ENCODE data around the gene TRIM29. TPM values are rescaled to one million over a fixed set of nuclear protein-coding genes. Genes with fewer than 3 reads are reported as not detected.
A peak's percentile ranks its signal among the peaks of the same experiment; 100 is the strongest.

The TRIM29 gene
- total RNA-seq, 1 experiment from 2014 or later: not detected

- H3K9me3 ChIP-seq (ENCODE audit: control insufficient read depth, low read depth, low read length): no peaks in the 10 kb centered on the region
- peaks cover 10 to 16% of the 10 kb centered on the region in 2 experiments for H3K4me1 Mint-ChIP-seq
- H2BK15ac ChIP-seq (ENCODE audit: low read depth, low read length): no peak overlapping the region
- no peak overlapping the region for H2BK120ac ChIP-seq (ENCODE audit: low read depth, low read length, poor library complexity, severe bottlenecking)
- no peaks in the 10 kb centered on the region for H3K27me3 ChIP-seq (ENCODE audit: insufficient read depth, low read length)
- no peaks in the 10 kb centered on the region for H3K79me2 ChIP-seq (ENCODE audit: insufficient read depth, low read length)
- no peak overlapping the region for H4K5ac ChIP-seq (ENCODE audit: insufficient read length, low read depth, low read length)
- no CpG with 5 or more reads among the region's 5 CpGs for WGBS (ENCODE audit: extremely low coverage, insufficient read length, low lambda C conversion rate)
- H3K23ac ChIP-seq (ENCODE audit: insufficient read length, low read depth, low read length): no peak overlapping the region
- no peak overlapping the region for H2BK20ac ChIP-seq (ENCODE audit: low read depth, low read length, poor library complexity, severe bottlenecking)
- H3T11ph ChIP-seq (ENCODE audit: low read length): no peak overlapping the region
- H2AFZ ChIP-seq (ENCODE audit: low read length): no peak overlapping the region
- H3K27ac ChIP-seq (ENCODE audit: insufficient read length, low read depth, low read length): no peak overlapping the region
- H3K36me3 Mint-ChIP-seq (ENCODE audit: insufficient read depth in 1 of 3, low read depth in 3 of 3): no peaks in the 10 kb centered on the region; a peak in 1 of 7 replicates
- H3K4me3 Mint-ChIP-seq: no peak overlapping the region
- TF ChIP-seq, protein P1, sequence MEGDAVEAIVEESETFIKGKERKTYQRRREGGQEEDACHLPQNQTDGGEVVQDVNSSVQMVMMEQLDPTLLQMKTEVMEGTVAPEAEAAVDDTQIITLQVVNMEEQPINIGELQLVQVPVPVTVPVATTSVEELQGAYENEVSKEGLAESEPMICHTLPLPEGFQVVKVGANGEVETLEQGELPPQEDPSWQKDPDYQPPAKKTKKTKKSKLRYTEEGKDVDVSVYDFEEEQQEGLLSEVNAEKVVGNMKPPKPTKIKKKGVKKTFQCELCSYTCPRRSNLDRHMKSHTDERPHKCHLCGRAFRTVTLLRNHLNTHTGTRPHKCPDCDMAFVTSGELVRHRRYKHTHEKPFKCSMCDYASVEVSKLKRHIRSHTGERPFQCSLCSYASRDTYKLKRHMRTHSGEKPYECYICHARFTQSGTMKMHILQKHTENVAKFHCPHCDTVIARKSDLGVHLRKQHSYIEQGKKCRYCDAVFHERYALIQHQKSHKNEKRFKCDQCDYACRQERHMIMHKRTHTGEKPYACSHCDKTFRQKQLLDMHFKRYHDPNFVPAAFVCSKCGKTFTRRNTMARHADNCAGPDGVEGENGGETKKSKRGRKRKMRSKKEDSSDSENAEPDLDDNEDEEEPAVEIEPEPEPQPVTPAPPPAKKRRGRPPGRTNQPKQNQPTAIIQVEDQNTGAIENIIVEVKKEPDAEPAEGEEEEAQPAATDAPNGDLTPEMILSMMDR (conservative IDR thresholded peaks at IDR 0.05): no peak
- no peak overlapping the region for H3K9ac ChIP-seq (ENCODE audit: extremely low read depth, insufficient read length, low read length)
- H3K56ac ChIP-seq (ENCODE audit: insufficient read length, low read depth, low read length): no peak overlapping the region
- no peaks in the 10 kb centered on the region for H3K9me3 Mint-ChIP-seq
- no peak overlapping the region for H2BK5ac ChIP-seq (ENCODE audit: insufficient read length, low read length)
- H3K14ac ChIP-seq (ENCODE audit: insufficient read depth, low read length): no peak overlapping the region
- H3K23me2 ChIP-seq (ENCODE audit: insufficient read length, low read depth, low read length, poor library complexity, severe bottlenecking): no peaks in the 10 kb centered on the region
- no peak overlapping the region for H3K18ac ChIP-seq (ENCODE audit: insufficient read length, low read depth, low read length)
- no peak overlapping the region for H3K4me2 ChIP-seq (ENCODE audit: insufficient read depth, insufficient read length, low read length)
- peaks cover 60% of the 10 kb centered on the region for H3K27me3 Mint-ChIP-seq (ENCODE audit: low read depth)
- peaks cover 2% of the 10 kb centered on the region for H4K20me1 ChIP-seq (ENCODE audit: control insufficient read depth, insufficient read depth, insufficient read length)
- no peaks in the 10 kb centered on the region for H3K4me1 ChIP-seq (ENCODE audit: insufficient read depth, low read length)
- peak; percentile 47 for DNase-seq
- no peaks in the 10 kb centered on the region for H3K79me1 ChIP-seq (ENCODE audit: insufficient read depth, low read depth, low read length, poor library complexity, severe bottlenecking)
- no peak overlapping the region for H4K8ac ChIP-seq (replicated peaks; ENCODE audit: insufficient read length, low read depth, low read length)
- H3K4ac ChIP-seq (ENCODE audit: low read depth, low read length): no peak overlapping the region
- H2BK12ac ChIP-seq (ENCODE audit: insufficient read length, low read depth, low read length): no peak overlapping the region
- H3K27ac Mint-ChIP-seq: no peak overlapping the region
- H4K91ac ChIP-seq (ENCODE audit: insufficient read length, low read depth, low read length): no peak overlapping the region
- H2AK5ac ChIP-seq (ENCODE audit: insufficient read length, low read length): no peak overlapping the region
These were observed 4.0 kb upstream of the TRIM29 start for GRCh38 chr11:120141768-120142423.

Measured in H9 (cell line).